Medulla oblongata (tissue), 1 donor: ENCODE data around the gene SALL4.
"Not testable (repeated sequence)": the region's sequence is repeated elsewhere in the genome, so short reads cannot be mapped to it uniquely, and the experiment has no call there.

ENCODE experiments used
- DNase-seq: peaks from one replicate; pipeline ENCODE4 v3.0.0-alpha.2; 2015; ENCODE audit errors: extremely low spot score

SALL4 gene

DNA sequence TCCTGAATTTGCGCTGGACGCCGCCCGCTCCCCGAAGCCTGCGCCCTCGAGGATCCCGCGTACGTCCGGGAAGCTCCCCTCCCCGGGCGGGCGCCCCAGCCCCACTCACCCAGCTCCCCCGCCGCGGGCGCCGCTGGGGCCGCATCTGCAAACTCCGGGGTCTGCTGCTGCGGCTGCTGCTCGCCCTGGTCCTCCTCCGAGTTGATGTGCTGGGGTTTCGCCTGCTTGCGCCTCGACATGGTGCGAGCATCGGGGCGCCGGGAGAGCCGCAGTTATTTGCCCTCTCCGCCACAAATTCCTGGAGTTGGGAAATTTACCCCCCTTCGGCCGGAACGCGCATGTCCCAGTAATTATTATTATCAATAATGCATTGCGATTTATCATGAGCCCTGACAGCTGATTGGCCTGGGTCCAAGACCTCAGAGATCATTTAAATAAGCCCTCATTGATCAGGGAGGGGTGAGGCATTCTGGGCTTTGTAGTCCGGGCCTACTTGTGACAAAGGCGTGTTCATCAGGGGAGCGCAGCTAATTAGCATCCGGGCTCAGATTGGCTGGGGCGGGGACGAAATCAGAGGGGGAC, at the start of gene SALL4:
TSS of gene SALL4 (minus strand) at position 352 of the 582 bp plus-strand sequence. CDS start at position 239, 113 bp downstream.
- DNase-seq, result no peak

DNA sequence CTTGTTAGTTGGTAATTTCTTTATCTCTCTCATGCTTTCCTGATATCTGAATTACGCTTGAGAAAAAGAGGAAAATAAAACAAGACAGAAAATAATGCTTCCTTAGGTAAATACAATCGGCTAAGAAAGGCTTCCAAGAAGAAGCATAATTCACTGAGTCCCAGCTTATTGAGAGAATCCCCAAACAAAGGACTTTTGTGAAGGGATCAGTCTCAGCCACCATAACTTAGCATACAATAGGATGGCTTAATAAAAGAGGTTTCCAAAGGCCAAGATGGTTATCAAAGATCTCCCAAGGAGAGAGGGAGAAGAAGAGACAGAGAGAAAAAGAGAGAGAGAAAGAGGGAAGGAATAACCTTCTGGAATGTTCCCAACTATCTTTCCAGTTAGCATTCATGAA, 46.0 kb upstream of the SALL4 start:
- no peak for DNase-seq

GRCh38 chr20:51840865-51841264, 38.5 kb upstream of the SALL4 start:
- no peak for DNase-seq

DNA sequence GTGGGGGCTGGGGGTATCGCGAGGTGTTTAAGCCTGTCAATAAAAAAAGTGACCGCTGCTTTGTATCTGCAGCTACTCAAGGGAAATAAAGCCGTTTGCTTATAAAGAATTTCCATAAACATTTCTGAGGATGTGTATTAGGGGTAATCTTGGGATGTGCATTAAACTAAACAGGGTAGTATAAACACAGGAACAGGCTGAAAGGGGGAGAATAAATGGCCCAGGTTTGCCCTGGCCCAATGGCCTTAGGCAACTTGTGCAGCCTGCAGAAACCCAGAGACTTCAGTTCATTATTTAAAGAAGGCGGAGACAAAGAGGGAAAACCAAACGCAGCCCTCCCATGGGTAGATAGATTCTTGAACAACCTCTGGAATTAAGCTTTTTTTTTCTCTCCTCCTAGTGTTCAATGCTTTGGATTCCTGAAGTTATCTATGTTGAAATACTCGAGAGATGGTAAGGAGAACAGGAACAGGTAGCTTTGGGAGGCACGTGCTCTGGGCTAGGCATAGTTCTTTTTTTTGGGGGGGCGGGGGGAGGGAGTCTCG, 35.6 kb upstream of the SALL4 start:
- DNase-seq, result no peak

- no peak for DNase-seq
These were observed 35.1 kb upstream of the SALL4 start for GRCh38 chr20:51837436-51837835.

DNA sequence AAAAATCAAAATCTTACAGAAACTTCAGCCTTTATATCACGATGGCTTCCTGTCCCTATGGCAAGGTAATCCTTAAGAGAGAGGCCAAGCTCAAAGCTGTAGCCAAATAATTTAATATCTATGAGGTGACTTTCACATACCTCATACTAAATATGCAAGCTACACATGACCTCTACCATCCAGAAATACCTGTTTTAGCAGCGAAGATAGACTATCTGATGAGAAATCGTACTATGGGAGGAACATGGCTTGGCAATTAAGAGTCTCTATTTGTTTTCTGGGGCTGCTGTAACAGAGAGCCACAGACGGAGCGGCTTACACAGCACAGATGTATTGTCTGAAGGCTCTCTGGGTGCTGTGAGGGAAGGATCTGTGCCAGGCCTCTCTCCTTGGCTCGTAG, 31.0 kb upstream of the SALL4 start:
- no peak for DNase-seq

DNA sequence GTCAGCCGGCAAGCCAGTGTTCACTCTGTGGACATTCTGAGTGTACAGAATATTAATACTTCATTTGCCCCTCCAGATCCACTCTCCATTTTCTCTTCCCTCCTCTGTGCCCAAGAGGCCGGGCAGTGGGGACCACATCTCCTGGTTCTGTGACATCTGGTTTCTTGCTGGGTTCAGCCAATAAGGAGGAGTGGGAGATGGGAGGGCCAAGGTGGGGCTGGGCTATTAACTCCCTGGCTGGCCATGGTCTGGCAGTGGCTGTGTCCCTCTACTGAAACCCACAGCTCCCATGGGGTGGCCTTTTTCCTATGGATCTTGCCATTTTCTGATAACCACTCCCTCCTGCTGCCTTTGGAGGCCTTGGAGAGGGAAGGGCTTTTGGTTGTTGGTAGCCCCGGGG, 30.0 kb upstream of the SALL4 start:
- no peak for DNase-seq

DNA sequence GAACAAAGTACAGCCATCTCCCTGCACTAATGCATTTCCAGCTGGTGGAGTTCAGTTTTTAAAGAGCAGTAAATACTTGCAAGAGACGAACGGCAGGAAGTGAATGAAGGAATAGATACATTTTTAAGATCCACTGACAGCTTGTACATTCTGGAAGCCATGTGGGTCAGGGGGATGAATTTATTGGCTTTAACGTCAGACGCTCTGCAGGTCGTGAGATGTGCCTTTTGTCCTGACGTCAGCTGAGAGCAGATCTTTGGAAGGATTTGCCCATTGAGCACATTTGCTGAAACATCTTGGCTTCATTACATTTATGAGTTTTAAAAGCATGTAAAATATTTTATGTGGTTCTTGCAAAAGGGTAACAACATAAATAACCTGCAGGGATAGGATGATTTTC, 29.5 kb upstream of the SALL4 start:
- DNase-seq, result no peak

DNA sequence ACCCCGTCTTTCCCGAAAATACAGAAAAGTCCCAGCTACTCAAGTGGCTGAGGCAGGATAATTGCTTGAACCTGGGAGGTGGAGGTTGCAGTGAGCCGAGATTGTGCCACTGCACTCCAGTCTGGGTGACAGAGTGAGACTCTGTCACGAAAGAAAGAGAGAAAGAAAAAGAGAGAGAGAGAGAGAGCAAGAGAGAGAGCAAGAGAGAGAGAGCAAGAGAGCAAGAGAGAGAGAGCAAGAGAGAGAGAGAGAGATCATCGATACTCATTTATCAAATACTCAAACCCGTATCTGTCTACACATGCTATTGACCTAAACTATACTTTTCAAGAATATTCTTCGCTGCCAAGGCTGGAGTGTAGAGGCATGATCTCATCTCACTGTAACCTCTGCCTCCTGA, 28.2 kb upstream of the SALL4 start:
- DNase-seq, result no peak

- peak; percentile 6 for DNase-seq
These were observed 26.4 kb upstream of the SALL4 start for GRCh38 chr20:51828762-51829161.

DNA sequence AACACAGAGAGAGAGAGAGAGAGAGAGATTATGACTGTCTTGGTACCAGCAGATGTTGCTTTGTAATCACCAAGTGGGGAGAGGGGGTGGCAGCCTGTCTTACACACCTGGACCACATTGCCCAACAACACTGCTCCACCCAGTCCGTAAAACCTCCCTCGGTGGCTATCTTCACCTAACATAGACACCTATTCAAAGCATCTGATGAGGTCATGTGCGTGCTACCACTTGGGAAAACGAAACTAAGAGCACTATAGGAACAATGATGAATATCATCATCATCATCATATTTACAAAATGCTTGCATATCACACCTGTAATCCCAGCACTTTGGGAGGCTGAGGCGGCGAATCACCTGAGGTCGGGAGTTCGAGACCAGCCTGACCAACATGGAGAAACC, 24.1 kb upstream of the SALL4 start:
- no peak for DNase-seq

GRCh38 chr20:51818479-51819008, 16.2 kb upstream of the SALL4 start:
- DNase-seq, result no peak

- not testable (repeated sequence) for DNase-seq
These were observed 14.5 kb upstream of the SALL4 start for GRCh38 chr20:51816856-51817255.

DNA sequence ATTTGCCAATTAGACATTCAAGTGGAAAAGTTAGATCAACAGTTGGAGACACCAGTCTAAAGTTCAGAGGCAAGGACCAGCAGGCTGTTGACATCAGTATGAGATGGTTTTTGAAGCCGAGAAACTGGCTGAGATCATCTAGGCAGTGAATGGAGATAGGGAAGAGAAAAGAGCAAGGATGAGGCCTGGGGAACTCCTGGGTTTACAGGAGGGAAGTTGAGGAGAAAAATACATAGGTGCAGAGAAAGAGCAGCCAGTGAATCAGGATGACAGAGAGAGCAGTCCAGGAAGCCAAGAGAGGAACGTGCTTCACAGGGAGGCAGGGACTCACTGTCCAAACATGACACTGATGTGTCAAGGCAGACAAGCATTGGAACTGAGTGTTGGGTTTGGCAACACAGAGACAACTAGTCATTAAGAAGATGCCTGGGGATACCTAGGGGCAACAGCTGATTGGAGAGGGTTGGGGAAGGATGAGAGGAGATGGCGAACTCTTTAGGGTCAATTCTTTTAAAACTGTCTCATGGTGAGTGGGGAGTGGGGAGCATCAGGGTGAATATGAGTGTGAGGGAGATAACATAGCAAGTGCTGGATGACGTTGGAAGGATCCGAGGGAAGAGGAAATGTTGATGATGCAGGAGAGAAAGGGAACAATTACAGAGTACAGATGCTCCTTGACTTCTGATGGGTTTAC, 13.2 kb upstream of the SALL4 start:
- DNase-seq, result no peak

- DNase-seq, result no peak
These were observed 10.5 kb upstream of the SALL4 start for GRCh38 chr20:51812861-51813260.

DNA sequence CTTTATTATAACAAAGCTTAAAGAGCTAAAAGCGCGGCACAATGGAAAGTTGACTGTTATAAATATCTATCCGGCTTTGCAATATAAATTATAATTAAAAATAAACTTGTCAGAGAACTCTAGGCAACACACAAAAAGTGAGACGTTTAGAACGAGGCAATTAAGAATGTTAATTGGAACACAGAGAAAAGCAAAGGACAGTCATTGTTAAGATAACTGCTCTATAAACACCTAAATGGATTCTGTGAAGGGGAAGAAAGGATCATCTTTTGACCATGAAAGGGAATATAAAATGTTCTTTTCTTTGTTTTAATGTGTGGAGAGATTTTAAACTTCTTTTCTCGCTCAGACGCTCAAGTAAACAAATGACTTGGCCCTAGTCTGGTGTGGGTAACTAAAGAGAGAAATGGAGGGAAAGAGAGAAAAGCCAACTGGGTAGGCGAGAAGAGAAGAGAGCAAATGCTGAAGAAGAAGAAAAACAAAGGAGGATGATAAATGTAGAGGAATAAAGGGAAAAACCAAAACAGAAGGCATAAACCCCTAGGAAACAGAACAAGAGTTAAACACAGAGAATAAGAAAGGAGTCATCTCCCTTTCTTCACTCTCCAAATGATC, 9.3 kb upstream of the SALL4 start:
- DNase-seq, result no peak

DNA sequence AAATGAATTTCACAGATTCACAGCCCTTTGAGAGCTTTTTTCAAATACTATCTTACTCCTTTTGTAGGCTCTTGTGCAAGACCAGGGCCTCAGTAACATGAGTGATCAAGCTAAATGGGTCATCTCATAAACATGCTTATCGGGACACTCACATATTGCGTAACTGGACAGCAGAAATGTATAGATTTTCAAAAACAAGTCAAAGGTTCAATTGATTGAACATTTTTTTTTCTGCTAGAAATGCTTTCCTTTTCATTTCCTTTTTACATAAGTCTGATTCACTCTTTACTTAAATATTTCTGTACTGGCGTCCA, 8.7 kb upstream of the SALL4 start:
- no peak for DNase-seq

GRCh38 chr20:51810155-51811041, 8.1 kb upstream of the SALL4 start:
- no peak for DNase-seq

GRCh38 chr20:51807720-51808250, 5.5 kb upstream of the SALL4 start:
- no peak for DNase-seq

DNA sequence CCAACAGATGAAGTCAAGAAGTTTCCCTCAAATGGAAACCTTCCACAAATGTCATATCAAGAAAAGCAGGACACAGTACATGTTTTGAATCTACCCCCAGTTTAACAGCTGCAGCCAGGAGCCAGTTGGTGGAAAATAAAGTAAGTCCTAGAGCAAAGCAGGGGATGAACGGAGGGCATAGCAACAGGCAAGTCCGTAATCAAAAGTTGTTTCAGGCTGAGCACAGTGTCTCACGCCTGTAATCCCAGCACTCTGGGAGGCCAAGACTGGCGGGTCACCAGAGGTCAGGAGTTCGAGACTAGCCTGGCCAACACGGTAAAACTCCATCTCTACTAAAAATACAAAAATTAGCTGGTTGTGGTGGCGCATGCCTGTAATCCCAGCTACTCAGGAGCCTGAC, 2.4 kb upstream of the SALL4 start:
- DNase-seq, result no peak

DNA sequence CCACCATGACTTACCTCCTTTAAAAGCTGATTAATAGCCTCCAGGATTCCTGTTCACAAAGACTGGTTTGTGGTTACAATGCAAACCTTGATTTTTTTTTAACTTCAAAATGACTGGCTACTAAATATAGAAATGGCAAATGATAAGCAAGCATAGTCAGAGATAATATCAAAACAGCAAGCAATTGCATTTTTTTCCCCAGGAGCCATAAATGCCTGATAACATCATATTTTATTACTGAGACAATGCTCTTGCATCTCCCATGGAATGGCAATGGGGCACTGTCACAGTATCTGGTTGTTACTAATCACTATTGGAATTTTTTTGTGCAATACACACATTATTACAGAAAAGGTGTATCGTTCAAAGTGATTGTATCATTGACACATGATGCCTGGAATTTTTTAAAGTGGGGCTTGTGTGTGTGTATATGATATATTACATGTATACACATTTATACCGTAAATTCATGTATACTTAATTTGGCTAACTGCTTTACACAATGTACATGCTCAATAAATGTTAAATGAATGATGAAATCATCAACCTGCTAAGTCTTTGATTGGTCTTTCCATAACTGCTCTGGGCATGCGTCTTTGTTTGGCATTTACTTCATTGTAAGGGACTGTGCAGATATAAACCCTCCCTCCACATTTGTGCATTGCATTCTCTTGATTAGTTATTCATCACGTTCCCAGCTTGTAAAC, 980 bp upstream of the SALL4 start:
- DNase-seq, result no peak
